ENCODE measurements around the gene NSUN6.

DNA sequence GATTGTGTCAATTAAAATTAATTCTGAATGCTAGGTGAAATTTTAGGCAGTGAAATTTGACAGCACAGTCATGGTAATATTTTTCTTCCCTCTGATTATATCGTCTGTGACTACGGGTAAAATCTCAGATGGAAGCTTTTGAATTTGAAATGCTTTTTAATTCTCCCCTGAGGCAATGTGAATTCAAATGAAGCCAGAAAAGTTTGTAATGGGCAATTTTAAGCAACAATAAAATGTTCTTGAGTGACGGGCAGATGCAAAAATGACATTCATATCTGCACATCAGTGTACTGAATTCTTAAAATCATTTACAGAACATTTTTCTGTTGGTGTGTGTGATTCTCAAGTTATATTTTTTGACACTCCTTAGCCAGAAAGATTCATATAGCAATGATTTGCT lies 134.5 kb downstream of the NSUN6 start:
- no peak for TF ChIP-seq FOXK1 (CRISPR knock-in tag; IDR thresholded peaks at IDR 0.05)
- TF ChIP-seq CREB1 (CRISPR knock-in tag; IDR thresholded peaks at IDR 0.05): no peak
- TF ChIP-seq, protein P1, sequence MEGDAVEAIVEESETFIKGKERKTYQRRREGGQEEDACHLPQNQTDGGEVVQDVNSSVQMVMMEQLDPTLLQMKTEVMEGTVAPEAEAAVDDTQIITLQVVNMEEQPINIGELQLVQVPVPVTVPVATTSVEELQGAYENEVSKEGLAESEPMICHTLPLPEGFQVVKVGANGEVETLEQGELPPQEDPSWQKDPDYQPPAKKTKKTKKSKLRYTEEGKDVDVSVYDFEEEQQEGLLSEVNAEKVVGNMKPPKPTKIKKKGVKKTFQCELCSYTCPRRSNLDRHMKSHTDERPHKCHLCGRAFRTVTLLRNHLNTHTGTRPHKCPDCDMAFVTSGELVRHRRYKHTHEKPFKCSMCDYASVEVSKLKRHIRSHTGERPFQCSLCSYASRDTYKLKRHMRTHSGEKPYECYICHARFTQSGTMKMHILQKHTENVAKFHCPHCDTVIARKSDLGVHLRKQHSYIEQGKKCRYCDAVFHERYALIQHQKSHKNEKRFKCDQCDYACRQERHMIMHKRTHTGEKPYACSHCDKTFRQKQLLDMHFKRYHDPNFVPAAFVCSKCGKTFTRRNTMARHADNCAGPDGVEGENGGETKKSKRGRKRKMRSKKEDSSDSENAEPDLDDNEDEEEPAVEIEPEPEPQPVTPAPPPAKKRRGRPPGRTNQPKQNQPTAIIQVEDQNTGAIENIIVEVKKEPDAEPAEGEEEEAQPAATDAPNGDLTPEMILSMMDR (IDR thresholded peaks at IDR 0.05): no peak
- no peak for TF ChIP-seq ZNF416 (CRISPR knock-in tag; IDR thresholded peaks at IDR 0.05)
- TF ChIP-seq, protein P2, sequence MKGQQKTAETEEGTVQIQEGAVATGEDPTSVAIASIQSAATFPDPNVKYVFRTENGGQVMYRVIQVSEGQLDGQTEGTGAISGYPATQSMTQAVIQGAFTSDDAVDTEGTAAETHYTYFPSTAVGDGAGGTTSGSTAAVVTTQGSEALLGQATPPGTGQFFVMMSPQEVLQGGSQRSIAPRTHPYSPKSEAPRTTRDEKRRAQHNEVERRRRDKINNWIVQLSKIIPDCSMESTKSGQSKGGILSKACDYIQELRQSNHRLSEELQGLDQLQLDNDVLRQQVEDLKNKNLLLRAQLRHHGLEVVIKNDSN (CRISPR knock-in tag; IDR thresholded peaks at IDR 0.05): no peak
- TF ChIP-seq, protein P3, sequence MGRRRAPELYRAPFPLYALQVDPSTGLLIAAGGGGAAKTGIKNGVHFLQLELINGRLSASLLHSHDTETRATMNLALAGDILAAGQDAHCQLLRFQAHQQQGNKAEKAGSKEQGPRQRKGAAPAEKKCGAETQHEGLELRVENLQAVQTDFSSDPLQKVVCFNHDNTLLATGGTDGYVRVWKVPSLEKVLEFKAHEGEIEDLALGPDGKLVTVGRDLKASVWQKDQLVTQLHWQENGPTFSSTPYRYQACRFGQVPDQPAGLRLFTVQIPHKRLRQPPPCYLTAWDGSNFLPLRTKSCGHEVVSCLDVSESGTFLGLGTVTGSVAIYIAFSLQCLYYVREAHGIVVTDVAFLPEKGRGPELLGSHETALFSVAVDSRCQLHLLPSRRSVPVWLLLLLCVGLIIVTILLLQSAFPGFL (CRISPR knock-in tag; IDR thresholded peaks at IDR 0.05; ENCODE audit: borderline replicate concordance): no peak
- TF ChIP-seq ELF4 (CRISPR knock-in tag; IDR thresholded peaks at IDR 0.05; ENCODE audit: low read depth): no peak

Data from WTC11 (cell line).